Endothelial cell of umbilical vein (primary cell): ENCODE measurements around the gene VAV3. TPM values are rescaled to one million over a fixed set of nuclear protein-coding genes. Genes with fewer than 3 reads are reported as not detected.

Source experiments
- BruUV-seq: library from RNA; stranded (reverse); fragments of 400-500 nt; replicated peaks from 2 replicates; lab custom pipeline; 2021; lab: Mats Ljungman, UMichigan
- CTCF ChIA-PET: fragments of 300-600, 350-600 bp; sonication (Branson Sonifier 250); formaldehyde crosslinking; loops from one replicate; lab custom pipeline; 2021; ENCODE audit warnings: antibody characterized with exemption, inconsistent platforms; lab: Charles Lee
- POLR2A ChIA-PET: fragments of 300-600, 350-600 bp; sonication (Branson Sonifier 250); formaldehyde crosslinking; loops from one replicate; lab custom pipeline; 2021; ENCODE audit warnings: antibody characterized with exemption, inconsistent platforms; lab: Charles Lee
- DNase-seq: peaks from one replicate; pipeline ENCODE4 v3.0.0-alpha.2; 2011; ENCODE audit warnings: low read depth, low spot score
- FAIRE-seq: peaks from 2 replicates; lab custom pipeline; 2011; peaks lifted over from hg19 to GRCh38; lab: Jason Lieb, UNC
- H2AFZ ChIP-seq: 2 replicates; pipeline ENCODE4 v1.6.0; 2012; ENCODE audit warnings: low read depth, low read length, control low read depth, inconsistent platforms
- H3K27ac ChIP-seq: 2 replicates; pipeline ENCODE4 v1.5.1; 2011; ENCODE audit warnings: low read depth, mild to moderate bottlenecking, control low read depth, low read length, moderate library complexity; ENCODE audit not compliant: insufficient read depth
- H3K27me3 ChIP-seq, 2 experiments: 2 replicates each; pipeline versions ENCODE4 v1.6.0 to v1.6.1; 2011; ENCODE audit warnings: low read length in 2 of 2, mixed read lengths in 1 of 2; ENCODE audit not compliant: control insufficient read depth in 2 of 2, insufficient read depth in 2 of 2
- H3K36me3 ChIP-seq, 2 experiments: 2 replicates in 1 of 2; 3 replicates in 1 of 2; pipeline ENCODE4 v1.5.1; 2011; ENCODE audit warnings: low read length in 2 of 2, mild to moderate bottlenecking in 1 of 2, moderate library complexity in 1 of 2; ENCODE audit not compliant: control insufficient read depth in 2 of 2, insufficient read depth in 2 of 2; ENCODE audit errors: extremely low read depth in 1 of 2
- H3K4me1 ChIP-seq: 3 replicates; pipeline ENCODE4 v1.5.1; 2011; ENCODE audit warnings: mild to moderate bottlenecking, low read length; ENCODE audit not compliant: control insufficient read depth, insufficient read depth; ENCODE audit errors: extremely low read depth
- H3K4me2 ChIP-seq: 2 replicates; pipeline ENCODE4 v1.6.1; 2011; ENCODE audit warnings: low read length, control low read depth, mixed read lengths; ENCODE audit not compliant: insufficient read depth
- H3K4me3 ChIP-seq, 3 experiments: fragments of 200-600 bp in 1 of 3; sonication (generic), shearing (Covaris generic) in 1 of 3; replicated peaks in 1 of 3; 2 replicates each; pipeline ENCODE4 v1.5.1; 2011 to 2016; ENCODE audit warnings: control low read depth in 3 of 3, low read length in 3 of 3, mild to moderate bottlenecking in 2 of 3, inconsistent platforms in 1 of 3, low read depth in 1 of 3, moderate library complexity in 1 of 3; ENCODE audit not compliant: insufficient read depth in 1 of 3
- H3K79me2 ChIP-seq: 2 replicates; pipeline ENCODE4 v1.6.0; 2012; ENCODE audit warnings: low read length, inconsistent platforms; ENCODE audit not compliant: control insufficient read depth, insufficient read depth
- H3K9ac ChIP-seq: replicated peaks from 2 replicates; pipeline ENCODE3; 2011; ENCODE audit warnings: low read length, control low read depth; ENCODE audit not compliant: insufficient read depth; ENCODE audit errors: extremely low read depth
- H3K9me1 ChIP-seq: replicated peaks from 3 replicates; pipeline ENCODE4 v1.6.0; 2011; ENCODE audit warnings: mild to moderate bottlenecking, low read length; ENCODE audit not compliant: control insufficient read depth, insufficient read depth; ENCODE audit errors: extremely low read depth
- H3K9me3 ChIP-seq: replicated peaks from 2 replicates; pipeline ENCODE4 v1.5.1; 2012; ENCODE audit warnings: low read length, inconsistent platforms; ENCODE audit not compliant: control insufficient read depth, insufficient read depth
- H4K20me1 ChIP-seq: replicated peaks from 2 replicates; pipeline ENCODE3; 2011; ENCODE audit warnings: mild to moderate bottlenecking, low read length; ENCODE audit not compliant: control insufficient read depth, insufficient read depth; ENCODE audit errors: extremely low read depth
- EZH2 ChIP-seq: IDR thresholded peaks from 2 replicates; pipeline ENCODE4 v1.6.1; 2012; ENCODE audit warnings: borderline replicate concordance, low read depth, mild to moderate bottlenecking, moderate library complexity, low read length, inconsistent platforms; ENCODE audit not compliant: severe bottlenecking
- FOS ChIP-seq: IDR thresholded peaks from 2 replicates; pipeline ENCODE4 v1.6.1; 2011; ENCODE audit warnings: mild to moderate bottlenecking, low read length, moderate library complexity, borderline replicate concordance; ENCODE audit not compliant: insufficient read depth
- GATA2 ChIP-seq: IDR thresholded peaks from 2 replicates; pipeline ENCODE4 v1.7.0; 2011; ENCODE audit warnings: low read depth, mild to moderate bottlenecking, moderate library complexity, mixed read lengths, low read length; ENCODE audit not compliant: insufficient read length, insufficient read depth
- JUN ChIP-seq: IDR thresholded peaks from 2 replicates; pipeline ENCODE4 v1.6.1; 2011; ENCODE audit warnings: borderline replicate concordance, low read depth; ENCODE audit not compliant: insufficient read length, insufficient read depth
- MYC ChIP-seq: IDR thresholded peaks from one replicate; pipeline ENCODE4 v1.6.1; 2011; ENCODE audit warnings: mild to moderate bottlenecking, low read depth, low read length
- POLR2A ChIP-seq: IDR thresholded peaks from 2 replicates; pipeline ENCODE4 v1.6.1; 2012; ENCODE audit warnings: low read depth, mild to moderate bottlenecking, control low read depth, low read length
- POLR2AphosphoS5 ChIP-seq: IDR thresholded peaks from 2 replicates; pipeline ENCODE4 v1.6.1; 2012; ENCODE audit warnings: low read depth, mild to moderate bottlenecking, control low read depth, low read length, moderate library complexity; ENCODE audit not compliant: insufficient read depth
- dilution Hi-C: fragments of 300-500 bp; cut with MboI; formaldehyde crosslinking; loops from one replicate; pipeline ENCODE4 v1.15.0; 2019; ENCODE audit warnings: low sequenced_read_pairs; ENCODE audit not compliant: extremely low pct_ligation_motif_present
- intact Hi-C: fragments of 100-400 bp; cut with micrococcal nuclease; formaldehyde crosslinking; loops from one replicate; pipeline ENCODE4 v1.10.0; 2022
- polyA plus RNA-seq, 4 experiments: library from polyadenylated mRNA; depleted of rRNA in 3 of 4; stranded (reverse) in 3 of 4; unstranded in 1 of 4; fragments of >200 nt; gene quantifications; 2 replicates each; pipeline versions ENCODE4 v1.2.1 to v1.2.3, GENCODE V29; 2011 to 2012; ENCODE audit warnings: missing spikeins in 1 of 4
- total RNA-seq: library from RNA; stranded (reverse); gene quantifications from 2 replicates; pipeline ENCODE4 v1.2.3, GENCODE V29; 2021
- TF ChIP-seq, protein P1 (sequence below): IDR thresholded peaks from 2 replicates; pipeline ENCODE4 v1.6.1; 2011; ENCODE audit not compliant: insufficient read depth, insufficient read length
- TF ChIP-seq, protein P2 (sequence below), 2 donors: IDR thresholded peaks; 1 replicate in 1 of 2; 2 replicates in 1 of 2; pipeline ENCODE4 v1.5.1; 2011; ENCODE audit warnings: low read length in 2 of 2, mild to moderate bottlenecking in 2 of 2, moderate library complexity in 2 of 2, control low read depth in 1 of 2, inconsistent platforms in 1 of 2, low read depth in 1 of 2; ENCODE audit not compliant: insufficient read depth in 1 of 2; ENCODE audit errors: extremely low read depth in 1 of 2

VAV3 gene
- total and polyA plus RNA-seq, 2 donors (not counting 3 experiments of a cell fraction or from before 2014, with no cell fraction given) = 0.18 to 1.5 TPM

DNA sequence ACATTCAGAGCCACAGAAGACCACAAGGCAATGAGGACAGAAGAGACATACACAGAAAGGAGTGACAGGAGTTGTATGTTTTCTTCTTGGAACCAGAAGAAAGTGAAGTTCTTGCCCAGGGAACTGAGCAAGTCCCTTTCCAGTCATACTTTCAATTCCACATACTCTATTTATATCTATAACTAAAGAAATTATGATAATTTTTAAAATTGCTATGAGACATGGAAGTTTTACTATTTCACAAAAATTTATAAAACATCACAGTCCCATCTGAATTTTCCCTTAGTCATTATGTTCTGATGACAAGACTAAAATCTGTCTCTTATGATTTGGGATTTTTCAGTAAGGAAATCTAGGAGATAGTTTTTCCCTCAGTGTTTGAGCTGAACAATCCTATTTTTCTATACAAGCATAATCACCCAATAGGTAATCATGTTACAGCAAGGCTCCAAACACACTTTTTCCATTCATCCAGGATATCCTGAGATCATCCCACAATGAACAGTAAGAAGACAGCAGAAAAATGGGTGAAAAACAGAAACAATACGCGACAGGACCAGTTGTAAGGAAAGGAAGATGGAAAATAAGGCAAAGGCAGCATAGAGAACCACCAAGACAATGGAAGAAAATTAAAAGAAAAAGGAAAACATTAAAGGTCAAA is 154.6 kb downstream of the VAV3 start:
- Histone ChIP-seq H3K79me2 (no peaks in the 10 kb centered on the region), H3K36me3 (no peaks in the 10 kb centered on the region), H3K9ac (no peak overlapping the region), H3K27ac (no peak overlapping the region), H3K4me1 (no peaks in the 10 kb centered on the region), H3K9me3 (no peaks in the 10 kb centered on the region), H3K9me1 (no peaks in the 10 kb centered on the region), H3K4me2 (no peak overlapping the region), H3K27me3 (peaks cover 0 to 9% of the 10 kb centered on the region in 2 experiments), H3K4me3 (no peak overlapping the region), H4K20me1 (no peaks in the 10 kb centered on the region), H2AFZ (no peak overlapping the region)
- TF ChIP-seq FOS = no peak
- TF ChIP-seq, protein P1, sequence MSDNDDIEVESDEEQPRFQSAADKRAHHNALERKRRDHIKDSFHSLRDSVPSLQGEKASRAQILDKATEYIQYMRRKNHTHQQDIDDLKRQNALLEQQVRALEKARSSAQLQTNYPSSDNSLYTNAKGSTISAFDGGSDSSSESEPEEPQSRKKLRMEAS = no peak
- no peak for TF ChIP-seq POLR2AphosphoS5
- TF ChIP-seq, protein P2, sequence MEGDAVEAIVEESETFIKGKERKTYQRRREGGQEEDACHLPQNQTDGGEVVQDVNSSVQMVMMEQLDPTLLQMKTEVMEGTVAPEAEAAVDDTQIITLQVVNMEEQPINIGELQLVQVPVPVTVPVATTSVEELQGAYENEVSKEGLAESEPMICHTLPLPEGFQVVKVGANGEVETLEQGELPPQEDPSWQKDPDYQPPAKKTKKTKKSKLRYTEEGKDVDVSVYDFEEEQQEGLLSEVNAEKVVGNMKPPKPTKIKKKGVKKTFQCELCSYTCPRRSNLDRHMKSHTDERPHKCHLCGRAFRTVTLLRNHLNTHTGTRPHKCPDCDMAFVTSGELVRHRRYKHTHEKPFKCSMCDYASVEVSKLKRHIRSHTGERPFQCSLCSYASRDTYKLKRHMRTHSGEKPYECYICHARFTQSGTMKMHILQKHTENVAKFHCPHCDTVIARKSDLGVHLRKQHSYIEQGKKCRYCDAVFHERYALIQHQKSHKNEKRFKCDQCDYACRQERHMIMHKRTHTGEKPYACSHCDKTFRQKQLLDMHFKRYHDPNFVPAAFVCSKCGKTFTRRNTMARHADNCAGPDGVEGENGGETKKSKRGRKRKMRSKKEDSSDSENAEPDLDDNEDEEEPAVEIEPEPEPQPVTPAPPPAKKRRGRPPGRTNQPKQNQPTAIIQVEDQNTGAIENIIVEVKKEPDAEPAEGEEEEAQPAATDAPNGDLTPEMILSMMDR (IDR thresholded peaks at IDR 0.05; ENCODE audit: extremely low read depth in 1 of 2, insufficient read depth in 1 of 2, low read depth in 1 of 2, low read length in 2 of 2) = no peak
- no peak for TF ChIP-seq GATA2
- TF ChIP-seq MYC = no peak
- TF ChIP-seq POLR2A = no peak
- TF ChIP-seq JUN = no peak
- no peak for TF ChIP-seq EZH2
- intact Hi-C loops = no loop called here
- dilution Hi-C loops = no loop called here
- FAIRE-seq = no peak
- no peak for DNase-seq
- POLR2A ChIA-PET = no interaction called here
- BruUV-seq = no TSS peak
- CTCF ChIA-PET = no interaction called here
